Measurements from ENCODE around the gene RANBP3L.

RANBP3L gene

DNA sequence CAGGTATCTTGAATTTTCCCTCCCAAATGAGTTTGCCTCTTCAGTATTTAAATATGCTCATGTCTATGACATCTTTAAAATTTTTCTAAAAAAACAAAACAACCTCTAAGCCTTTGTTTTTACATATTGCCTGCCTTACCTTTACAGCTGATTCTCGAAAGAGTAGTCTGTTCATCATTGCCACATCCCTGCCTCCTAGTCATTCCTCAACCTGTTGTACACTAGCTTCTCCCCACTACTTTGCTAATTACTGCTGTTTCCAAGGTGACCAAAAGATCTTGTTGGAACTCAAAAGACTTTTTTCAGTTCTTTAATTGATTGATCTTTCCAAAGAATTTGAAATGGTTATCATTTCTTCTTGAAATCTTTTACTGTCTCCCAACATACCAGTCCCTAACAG lies 58.0 kb downstream of the RANBP3L start:
- no peak for DNase-seq (ENCODE audit: low spot score)

DNA sequence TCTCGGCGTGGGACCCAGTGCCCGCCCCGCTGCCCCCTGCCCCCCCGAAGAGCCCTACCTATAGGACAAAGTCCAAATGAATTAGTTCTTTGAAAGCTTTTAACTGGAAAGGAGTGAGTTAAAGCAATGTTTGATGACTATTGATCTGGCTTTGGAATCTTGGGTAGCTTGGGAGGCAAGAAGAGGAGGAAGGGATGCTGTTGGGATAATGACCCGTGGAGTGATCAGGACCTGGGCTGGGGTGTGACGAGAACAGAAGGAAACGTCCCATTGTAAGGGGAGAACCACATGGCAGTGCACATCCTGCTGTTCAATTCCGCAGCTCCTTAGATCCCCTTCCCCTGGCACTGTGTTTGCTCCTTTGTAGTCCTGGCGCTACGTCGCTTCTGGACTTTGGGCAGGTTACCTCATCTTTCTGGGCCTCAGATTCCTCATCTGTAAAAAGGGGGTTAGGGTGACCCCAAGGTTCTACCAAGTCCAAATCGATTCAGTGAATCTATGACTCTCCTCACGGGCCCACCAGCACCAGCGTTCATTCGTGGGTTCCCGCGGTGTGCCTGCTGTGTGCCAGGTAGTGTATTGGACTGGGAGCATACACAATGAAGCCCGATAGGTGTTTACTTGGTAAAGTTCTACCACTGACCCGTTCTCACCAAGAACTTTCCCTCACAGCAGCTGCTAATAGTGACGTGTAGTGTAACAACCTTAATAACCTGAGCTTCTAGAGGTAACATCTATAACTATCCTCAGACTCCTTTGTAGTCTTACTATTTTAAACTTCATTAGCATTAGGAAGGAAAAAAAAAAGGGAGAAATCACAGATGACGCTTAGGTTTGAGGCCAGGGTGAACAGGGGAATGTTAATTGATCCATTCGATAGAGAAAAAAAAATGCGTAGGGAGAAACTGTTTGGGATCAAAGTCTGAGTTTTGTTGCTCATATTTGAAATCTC lies 58.9 kb downstream of the RANBP3L start:
- no peak for DNase-seq (ENCODE audit: low spot score)

DNA sequence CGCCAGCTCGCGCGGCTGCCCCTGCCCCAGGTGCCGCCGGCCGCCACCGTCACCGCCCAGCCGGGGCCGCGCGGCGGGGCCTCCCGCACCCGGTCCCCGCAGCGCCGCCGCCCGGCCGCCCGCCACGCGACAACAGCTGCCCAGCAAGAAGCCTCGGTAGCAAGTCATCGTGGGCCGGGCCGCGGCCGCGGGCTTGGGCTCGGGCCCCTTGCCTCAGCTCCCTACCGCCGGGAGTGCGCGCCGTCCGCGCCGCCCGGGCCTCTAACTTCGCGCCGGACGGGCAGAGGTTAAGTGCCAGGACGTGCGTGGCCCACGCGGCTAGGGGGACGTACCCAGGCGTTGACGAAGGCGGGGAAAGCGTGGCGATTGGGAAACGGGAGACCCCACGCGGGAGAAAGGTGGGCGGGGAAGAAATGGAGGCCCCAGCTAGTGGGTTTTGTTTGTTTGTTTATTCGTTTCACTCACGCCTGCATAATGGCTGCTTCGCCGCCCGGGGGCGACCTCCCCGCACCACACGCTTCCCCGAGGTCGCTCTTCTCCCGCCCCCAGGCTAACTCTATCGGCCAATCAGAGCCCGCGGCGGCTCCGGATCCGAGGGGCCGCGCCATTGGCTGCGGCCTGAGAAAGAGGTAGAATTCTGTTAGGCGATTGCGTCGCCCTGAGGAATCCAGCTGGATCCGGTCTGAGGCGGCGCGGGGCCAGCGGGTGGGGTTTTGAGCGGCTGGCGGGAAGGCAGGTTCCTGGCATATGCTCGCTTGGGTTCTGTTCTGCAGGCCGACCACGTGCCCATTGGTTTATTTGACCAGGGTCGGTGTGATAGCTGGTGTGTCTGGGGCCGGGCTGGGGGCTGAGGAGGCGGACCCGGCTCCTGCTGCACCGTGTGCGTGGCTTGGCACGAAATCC lies 59.8 kb downstream of the RANBP3L start, which contains the start of gene NADK2:
NADK2 (minus strand) TSS at position 295 of the 903 bp plus-strand sequence; CDS start at position 168, 127 bp downstream.
- peak; percentile 98 for DNase-seq (ENCODE audit: low spot score)

DNA sequence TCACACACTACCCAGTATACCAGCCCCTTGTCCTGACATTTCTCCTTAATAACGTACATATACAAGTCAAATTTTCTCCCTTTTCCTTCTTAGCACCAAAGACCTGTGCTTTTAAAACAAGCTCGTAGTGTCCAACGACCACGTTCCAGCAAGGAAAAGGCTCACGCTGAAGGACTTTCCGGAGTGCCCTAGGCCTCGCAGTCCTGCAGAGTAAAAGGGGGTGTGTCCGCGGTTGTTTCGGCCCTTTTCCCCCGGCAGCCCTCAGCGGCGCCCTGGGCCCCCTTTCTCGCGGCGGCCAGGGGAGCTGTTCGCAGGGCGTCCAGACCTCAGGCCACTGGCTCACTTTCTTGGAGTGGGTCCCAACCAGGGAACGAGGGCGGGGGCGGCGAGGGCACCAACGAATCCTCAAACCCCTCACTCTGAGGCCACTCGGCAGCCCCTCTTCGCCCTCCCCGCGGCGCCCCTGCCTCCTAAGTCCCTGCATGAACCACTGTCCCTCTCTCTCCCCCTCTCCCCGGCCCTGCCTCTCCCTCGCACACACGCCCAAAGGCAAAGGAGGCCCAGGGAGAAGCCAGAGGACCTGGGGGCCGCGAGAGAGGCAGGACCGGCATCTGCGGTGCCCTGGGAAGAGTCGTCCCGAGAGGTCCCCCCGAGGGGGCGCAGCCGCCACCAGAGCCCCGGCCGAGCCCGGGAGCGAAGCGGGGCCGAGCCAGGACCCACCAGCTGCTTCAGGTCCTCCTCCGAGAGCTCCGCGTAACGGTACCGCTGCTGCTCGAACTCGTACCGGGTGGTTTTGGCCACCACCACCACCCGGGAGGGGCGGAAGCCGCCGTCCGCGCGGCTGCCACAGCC lies 60.7 kb downstream of the RANBP3L start:
- DNase-seq (ENCODE audit: low spot score): peak; percentile 85

DNA sequence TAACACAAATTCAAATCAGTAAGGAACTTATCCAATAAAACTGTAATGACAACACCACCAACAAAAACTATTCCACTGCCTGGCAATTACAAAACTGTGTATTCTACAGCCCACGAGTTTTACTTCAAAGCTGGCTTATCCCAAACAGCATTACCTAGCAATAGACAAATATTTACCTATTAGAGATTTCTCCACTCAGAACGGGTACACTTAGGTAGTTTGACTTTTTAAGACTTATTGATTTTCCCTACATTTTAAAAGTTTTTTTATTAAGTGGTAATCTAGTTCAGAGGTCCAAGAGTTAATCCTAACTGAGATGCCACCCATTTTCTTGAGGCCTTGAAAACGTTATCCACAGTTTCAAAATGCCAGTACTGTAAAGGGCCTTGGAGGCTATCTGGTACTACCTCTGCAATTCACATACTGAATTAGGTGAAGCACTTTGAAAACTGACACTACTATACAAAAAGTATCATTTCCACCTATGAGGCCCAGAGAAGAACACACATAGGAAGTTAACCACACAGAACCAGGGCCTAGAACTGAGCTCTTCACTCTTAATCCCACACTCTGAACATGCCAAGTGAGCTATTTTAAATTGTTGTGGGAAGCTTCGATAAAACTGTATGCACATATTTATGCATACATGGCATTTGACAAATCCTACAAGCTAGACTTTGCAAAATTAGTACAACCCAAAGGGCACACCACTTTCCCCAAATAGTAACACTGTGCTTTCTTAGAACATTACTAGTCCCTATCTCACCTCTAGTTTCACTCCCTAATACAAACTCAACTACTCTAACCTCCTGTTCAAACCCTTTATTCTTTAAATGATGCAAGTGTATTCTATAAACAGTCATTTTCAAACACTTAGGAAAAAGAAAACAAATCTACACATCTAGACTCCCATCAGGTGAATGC lies 62.1 kb downstream of the RANBP3L start:
- no peak for DNase-seq (ENCODE audit: low spot score)

DNA sequence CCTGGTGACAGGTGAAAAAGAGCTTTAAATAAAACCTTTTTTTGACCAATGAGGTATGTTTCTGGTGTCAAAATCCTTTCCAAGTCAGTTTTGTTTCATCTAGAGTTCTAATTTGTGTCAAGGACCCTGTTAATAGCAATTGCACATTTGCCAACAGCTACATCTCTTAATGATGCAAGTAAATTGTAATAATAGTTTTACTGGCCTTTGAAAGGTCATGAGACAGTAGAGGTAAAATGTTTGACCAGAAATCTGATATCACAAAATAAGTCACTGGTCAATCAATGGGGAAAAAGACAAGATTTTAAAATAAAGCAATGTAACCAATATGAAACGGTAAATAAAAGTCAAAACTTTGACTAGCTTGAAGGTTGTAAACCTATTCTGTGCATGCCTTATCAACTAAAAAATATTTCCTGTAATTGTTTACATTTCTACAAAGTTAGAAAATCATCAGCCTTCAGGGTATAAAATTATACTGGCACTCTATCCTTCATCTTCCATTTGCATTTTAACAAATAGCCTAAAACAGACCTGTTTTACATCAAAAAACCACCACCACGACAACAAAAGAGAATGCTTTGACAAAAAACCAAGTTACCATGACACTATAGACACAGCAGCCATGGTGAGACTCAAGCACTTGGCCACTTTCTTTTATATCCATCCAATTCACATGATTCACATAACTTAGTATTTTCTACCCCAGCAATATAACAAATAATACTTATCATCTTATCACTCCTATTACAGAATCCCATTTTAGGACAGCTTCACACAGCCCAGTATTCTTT lies 63.0 kb downstream of the RANBP3L start:
- DNase-seq (ENCODE audit: low spot score): no peak

DNA sequence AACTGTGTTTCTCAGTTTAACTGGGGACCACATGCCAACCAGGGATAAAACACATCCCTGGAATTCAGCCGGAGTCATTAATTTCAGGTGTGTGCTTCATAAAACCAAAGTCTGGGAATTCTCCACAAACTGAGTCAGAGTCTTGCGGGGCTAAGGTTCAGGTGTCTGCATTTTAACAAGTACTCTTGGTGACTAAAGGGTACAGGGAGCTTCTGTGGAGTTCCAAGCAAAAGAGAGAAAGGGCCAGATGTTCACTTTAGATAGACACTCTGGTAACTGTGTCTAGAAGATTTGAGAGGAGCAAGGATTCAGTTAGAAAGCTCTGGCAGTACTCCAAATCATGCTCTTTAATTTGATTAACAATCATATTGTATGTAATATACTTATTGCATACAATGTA lies 64.0 kb downstream of the RANBP3L start:
- DNase-seq (ENCODE audit: low spot score): no peak

DNA sequence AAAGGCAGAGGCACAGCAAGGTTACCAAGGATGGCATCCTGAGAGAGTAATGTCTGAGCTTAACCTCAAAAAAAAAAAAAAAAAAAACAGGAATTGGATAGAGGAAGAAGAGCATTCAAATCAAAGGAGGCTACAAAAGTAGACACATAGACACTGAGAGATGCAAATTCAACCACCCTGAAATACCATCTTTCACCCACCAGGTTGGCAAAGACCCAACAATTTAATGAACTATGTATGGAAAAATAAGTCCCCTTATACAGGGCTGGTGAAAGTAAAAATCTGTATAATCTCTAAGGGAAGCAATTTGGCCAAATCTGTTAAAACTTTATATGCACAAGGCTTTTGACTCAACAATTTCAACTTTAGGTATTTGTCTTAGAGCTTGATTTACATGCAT lies 64.9 kb downstream of the RANBP3L start:
- DNase-seq (ENCODE audit: low spot score): no peak

DNA sequence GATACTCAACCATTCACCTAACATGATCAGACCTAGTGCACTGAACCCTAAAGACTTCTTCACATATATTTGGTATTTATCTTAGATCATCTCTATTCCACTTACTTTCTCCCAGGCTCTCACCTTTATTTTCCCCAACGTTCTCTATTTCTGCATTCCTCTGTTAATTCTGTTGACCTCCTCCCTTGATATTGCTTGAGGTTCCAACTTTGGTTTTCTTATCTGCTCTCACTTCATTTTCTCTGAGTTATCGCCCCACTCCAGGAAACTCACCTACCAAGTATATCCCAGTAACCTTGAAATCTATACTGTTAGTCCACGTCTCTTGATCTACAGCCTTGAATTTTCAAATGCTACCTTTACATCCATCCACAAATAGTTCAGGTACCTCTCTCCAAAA lies 69.2 kb downstream of the RANBP3L start:
- DNase-seq (ENCODE audit: low spot score): no peak

DNA sequence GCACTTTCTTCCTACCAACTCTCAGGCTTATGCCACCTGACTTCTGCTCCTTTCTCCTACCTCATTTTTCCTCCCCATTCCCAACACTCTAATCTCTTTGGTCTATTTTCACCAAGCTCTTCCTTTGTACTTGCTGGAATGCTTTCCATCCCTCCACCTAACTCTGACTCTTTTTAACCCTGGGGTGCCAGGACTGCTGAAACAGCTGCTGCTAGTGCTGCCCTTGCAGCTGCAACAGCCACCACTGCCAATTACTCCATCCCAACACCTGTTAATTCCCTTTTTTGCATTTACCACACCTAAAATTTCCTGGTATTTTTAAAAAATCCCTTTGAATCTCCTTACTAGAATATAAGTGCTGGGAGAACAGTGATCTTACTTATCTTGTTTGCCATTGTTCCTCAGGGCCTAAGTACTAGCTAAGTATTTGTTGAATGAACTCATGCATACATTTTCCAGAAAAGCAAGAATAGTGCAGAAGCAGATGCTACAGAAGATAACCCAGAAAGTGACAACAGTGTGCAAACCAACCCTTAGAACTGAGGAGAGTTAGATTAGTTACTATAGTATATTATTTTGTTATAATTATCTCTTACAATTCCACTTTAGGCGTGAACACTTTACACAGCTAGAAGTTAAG lies 71.4 kb downstream of the RANBP3L start:
- DNase-seq (ENCODE audit: low spot score): no peak

DNA sequence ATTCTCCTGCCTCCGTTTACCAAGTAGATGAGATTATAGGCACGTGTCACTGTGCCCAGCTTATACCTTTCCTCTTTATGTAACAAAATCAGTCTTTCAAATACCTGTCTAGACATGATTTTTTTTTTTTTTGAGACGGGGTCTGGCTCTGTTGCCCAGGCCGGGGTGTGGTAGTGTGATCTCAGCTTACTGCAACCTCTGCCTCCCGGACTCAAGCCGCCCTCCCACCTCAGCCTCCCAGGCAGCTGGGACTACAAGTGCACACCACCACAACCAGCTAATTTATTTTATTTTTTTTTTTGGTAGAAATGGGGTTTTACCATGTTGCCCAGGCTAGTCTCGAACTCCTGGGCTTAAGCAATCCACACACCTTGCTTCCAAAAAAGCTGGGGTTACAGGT lies 73.2 kb downstream of the RANBP3L start:
- DNase-seq (ENCODE audit: low spot score): no peak

DNA sequence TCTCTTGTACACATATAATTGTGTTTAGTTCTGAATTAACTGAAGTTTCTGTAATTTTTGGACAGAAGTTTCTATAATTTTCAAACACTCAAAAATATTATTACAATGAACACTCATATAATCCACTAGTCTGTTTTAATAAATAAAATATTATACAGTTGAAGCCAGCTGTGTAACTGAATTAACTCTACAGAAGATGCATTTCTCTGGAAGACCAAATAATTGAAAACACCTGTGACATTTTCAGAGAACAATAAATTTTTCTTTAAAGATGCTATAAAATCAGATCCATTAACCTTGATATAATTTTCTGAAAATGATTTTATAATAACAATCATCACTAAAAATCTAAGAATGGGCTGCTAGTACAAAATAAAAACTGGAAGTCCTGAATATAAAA lies 74.7 kb downstream of the RANBP3L start:
- no peak for DNase-seq (ENCODE audit: low spot score)

DNA sequence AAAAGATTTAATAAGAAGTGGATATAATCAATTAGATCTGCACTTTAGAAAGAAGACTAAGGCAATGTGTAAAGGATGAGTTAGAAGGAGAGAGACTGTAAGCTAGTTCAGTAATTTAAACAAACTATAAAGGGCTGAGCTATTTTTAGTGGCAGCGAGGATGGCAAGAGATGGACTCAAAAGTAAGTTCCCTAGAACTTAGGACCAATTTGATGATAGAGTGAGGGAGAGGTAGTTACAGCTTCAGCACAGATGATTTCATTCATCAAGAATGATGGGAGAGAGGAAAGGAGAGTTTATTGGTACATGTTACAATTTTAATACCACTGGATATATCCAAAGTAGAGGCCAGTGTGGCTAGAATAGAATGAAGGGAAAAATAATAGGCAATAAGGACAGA lies 79.1 kb downstream of the RANBP3L start:
- no peak for DNase-seq (ENCODE audit: low spot score)

DNA sequence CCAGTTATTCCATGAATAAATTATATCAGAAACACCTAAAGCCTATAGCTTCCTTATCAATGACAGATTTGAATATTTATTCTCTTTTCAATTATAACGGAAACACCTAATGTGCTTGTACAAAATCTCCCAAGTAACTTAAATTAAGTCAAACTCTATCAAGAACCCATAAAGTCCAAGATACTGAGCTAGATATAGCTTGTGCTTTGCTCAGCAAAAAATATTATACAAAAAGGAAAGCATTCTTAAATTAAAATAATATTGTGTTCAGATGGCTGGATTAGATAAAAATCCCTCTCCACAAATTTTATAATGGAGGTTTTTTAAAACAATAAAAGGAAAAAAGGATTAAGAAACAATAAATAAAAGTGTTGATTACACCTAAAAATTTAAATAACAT lies 83.7 kb downstream of the RANBP3L start:
- no peak for DNase-seq (ENCODE audit: low spot score)

DNA sequence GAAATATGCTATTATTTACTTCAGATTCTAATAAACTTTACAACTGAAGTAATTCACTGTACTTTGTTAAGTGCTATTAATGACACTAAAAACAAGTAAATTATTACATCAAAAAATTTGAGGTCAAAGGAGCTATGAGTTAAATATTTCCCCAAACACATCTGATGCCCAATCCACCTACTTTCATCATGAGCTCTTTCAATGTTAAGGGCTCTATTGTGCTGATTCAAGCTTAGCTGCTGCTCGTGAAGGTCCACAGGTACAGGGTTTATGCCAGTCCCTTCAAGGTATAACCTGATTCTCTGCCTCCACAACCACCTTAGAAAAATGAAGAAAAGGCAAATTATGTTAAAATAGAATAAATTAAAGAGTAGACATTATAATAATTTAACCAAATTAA lies 84.1 kb downstream of the RANBP3L start:
- DNase-seq (ENCODE audit: low spot score): no peak

DNA sequence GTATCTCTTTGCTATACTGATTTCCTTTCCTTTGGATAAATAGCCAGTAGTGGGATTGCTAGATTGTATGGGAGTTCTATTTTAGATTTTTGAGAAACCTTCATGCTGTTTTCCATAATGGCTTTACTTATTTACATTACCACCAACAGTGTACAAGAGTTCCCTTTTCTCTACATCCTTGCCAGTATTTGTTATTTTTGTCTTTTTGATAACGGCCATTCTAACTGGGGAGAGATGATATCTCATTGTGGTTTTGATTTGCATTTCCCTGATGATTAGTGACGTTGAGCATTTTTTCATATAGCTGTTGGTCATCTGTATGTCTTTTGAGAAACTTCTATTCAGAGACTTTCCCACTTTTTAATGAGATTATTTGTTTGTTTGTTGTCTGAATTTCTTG lies 85.8 kb downstream of the RANBP3L start:
- no peak for DNase-seq (ENCODE audit: low spot score)

DNA sequence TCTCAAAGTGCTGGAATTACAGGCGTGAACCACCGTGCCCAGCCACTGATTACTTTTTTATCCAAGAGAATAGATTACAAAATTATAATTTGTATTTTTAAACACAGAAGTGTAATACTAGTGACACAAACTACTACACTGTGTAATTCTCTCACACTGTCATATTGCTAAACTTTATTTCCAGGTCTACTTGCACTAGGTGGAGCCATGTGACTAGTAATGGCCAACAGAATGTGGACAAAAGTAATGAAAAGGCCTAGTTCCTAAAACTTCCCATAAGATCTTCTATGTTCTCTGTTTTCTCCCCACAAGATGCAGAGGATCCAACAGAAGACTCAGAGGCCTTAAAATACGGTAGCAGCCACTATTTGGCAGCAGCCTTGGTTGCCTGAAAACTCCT lies 87.3 kb downstream of the RANBP3L start:
- DNase-seq (ENCODE audit: low spot score): no peak

DNA sequence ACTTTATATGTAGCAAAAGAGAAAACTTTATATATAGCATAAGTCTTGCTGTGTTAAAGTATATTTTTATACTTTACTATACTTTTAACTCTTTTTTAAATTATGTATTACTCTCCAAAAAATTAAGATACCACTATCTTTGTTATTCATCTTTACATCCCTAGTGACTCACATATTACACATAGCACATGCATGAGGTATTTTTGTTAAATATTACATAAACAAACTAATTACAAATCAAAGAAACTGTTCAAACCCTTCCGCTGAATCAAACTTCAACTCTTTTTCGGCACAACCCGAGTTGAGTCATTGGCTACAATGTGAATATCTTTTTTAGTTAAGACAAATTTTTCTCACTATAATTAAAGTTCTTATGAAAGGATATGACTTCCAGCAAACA lies 92.0 kb downstream of the RANBP3L start:
- no peak for DNase-seq (ENCODE audit: low spot score)

DNA sequence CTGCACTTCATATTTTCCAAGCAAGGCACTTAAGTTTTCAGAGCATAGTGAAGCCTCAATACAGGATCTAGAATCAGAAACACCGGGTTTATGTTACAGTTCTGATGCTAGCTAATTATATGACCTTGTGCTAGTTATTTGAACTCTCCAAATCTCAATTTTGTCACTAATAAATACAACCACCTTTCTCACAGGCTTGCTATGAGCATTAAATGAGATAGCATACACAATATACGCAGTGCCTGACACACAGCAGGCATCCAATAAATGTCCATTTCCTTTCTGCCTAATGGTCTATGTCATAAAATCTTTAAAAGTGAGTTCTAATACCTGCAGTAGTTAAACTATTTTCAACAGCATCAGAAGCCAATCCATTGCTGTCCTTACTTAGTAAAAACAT lies 92.9 kb downstream of the RANBP3L start:
- no peak for DNase-seq (ENCODE audit: low spot score)

Measured in left forelimb (tissue), 1 donor.